ENCODE data around the gene UBE2J2. TPM values are rescaled to one million over a fixed set of nuclear protein-coding genes. Genes with fewer than 3 reads are reported as not detected.

The UBE2J2 gene
- total RNA-seq = 100 to 1,000 TPM; 133 to 139 TPM
- polyA plus RNA-seq (ENCODE audit: insufficient read depth, low read depth, low replicate concordance) = 203 TPM
- long read RNA-seq, donor 1, transcript UBE2J2-202 (7 exons, 1,733 nt) = major isoform, 18 of 38 reads
- long read RNA-seq, donor 1, partial matches to known transcripts = 14 of 38 reads
- long read RNA-seq, donor 1, other reads (novel, unspliced or antisense) = 0 of 38 reads
- long read RNA-seq, donor 2, transcript UBE2J2-202 (7 exons, 1,733 nt) = major isoform, 9 of 18 reads
- long read RNA-seq, donor 2, partial matches to known transcripts = 0 of 18 reads
- long read RNA-seq, donor 2, other reads (novel, unspliced or antisense) = 0 of 18 reads

DNA sequence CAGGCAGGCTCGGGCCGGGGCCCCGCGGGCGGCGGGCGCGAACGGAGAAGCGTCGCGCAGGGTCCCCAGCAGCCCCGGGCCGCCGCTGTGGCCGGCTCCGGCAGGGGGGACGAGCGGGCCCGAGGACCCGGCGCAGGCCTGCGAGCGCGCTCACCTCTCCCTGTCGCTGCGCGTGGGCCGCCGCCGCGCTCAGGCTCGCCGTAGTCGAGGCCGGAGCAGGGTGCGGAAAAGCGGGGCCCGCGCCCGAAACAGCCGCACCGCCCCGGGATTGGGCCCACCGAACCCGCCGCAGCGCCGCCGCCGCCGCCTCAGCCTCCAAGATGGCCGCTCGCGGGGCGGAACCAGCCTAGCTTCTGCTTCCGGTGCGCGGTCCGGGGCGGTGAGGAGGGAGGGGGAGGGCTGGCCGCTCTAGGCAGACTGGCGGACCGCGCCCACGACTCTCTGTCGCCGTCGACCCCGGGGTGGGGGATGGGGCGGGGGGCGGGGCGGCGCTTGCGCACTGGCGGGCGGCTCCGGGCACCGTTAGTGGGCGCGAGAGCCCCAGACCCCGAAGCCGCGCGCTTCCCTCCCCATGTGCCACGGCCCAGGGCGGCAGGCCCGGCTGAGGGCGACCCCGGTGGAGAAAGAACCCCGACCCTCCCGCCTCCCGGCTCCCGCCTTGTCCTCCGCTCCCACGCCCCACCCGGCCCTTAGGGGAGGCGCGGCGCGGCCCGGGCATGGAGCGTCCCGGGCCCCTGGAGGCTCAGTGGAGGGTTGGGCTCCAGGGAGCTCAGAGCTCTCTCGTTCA is at the start of gene UBE2J2:
Gene UBE2J2, minus strand, starts transcription at position 343 of the 787 bp plus-strand sequence. CDS start 5,862 bp downstream, outside the sequence.
- Histone ChIP-seq H3K9me3 (no peaks in the 10 kb centered on the region), H3K4me3 (peak within 1 kb of the TSS; percentile 93 to 100), H3K36me3 (ENCODE audit: low read depth, missing control alignments) (no peaks in the 10 kb centered on the region), H3K27ac (peak within 1 kb of the TSS; percentile 84), H3K4me1 (peaks cover 36% of the 10 kb centered on the region), H3K27me3 (no peaks in the 10 kb centered on the region)
- peak; percentile 96 for DNase-seq
- WGBS, 2 donors = 0 to 1% methylated on average over 2 to 61 of the region's 105 CpGs
- intact Hi-C loops (cut with DNase I; ENCODE audit: low total_unique reads) = no loop called here
- TF ChIP-seq, protein P1, sequence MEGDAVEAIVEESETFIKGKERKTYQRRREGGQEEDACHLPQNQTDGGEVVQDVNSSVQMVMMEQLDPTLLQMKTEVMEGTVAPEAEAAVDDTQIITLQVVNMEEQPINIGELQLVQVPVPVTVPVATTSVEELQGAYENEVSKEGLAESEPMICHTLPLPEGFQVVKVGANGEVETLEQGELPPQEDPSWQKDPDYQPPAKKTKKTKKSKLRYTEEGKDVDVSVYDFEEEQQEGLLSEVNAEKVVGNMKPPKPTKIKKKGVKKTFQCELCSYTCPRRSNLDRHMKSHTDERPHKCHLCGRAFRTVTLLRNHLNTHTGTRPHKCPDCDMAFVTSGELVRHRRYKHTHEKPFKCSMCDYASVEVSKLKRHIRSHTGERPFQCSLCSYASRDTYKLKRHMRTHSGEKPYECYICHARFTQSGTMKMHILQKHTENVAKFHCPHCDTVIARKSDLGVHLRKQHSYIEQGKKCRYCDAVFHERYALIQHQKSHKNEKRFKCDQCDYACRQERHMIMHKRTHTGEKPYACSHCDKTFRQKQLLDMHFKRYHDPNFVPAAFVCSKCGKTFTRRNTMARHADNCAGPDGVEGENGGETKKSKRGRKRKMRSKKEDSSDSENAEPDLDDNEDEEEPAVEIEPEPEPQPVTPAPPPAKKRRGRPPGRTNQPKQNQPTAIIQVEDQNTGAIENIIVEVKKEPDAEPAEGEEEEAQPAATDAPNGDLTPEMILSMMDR (IDR thresholded peaks at IDR 0.05) = no peak
- TF ChIP-seq POLR2A (IDR thresholded peaks at IDR 0.05) = peak; percentile 45

DNA sequence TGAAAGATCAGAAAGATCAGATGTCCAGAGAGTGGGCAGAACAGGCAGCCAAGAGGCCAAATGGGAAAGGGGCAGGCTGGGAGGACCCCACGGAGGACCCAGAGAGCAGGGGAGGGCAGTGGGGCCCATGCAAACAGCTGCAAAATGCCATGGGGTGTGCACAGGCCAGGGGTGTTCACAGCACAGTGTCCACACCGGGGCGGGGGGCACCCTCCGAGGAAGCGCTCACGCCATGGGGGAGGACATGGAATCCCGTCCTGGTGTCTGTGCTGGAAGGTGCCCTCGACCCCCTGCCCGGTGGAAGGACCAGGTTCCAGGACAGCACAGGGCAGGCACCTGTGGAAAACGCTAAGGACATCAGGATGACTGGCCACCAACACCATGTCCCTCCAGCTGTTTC is 49.3 kb upstream of the UBE2J2 start:
- intact Hi-C loops (cut with DNase I; ENCODE audit: low total_unique reads) = no loop called here
- Histone ChIP-seq H3K4me1 (peaks cover 30% of the 10 kb centered on the region), H3K9me3 (no peaks in the 10 kb centered on the region), H3K27me3 (no peaks in the 10 kb centered on the region), H3K4me3 (no peak overlapping the region), H3K36me3 (ENCODE audit: low read depth, missing control alignments) (no peaks in the 10 kb centered on the region), H3K27ac (no peak overlapping the region)
- TF ChIP-seq POLR2A (IDR thresholded peaks at IDR 0.05) = no peak
- TF ChIP-seq, protein P1 (IDR thresholded peaks at IDR 0.05) = no peak
- no peak for DNase-seq
- WGBS, 2 donors = 59 to 69% methylated on average over 2 to 10 of the region's 10 CpGs

DNA sequence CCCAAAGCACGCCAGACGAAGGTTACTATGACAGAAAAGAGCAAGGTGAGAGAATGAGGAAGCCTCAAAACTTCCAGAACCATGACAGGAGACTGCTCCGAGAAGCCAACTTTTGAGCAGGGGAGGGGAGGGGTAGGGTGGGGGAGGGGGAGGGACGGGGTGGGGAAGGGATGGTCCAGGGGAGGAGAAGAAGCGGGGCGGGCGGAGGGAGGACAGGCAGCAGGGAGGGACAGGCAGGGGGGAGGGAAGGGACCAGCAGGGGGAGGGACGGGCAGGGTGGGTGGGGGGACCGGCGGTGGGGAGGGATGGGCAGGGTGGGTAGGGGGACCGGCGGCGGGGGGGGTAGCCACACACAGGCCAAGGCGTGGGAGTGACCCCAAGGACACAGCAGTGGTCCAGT is 48.8 kb upstream of the UBE2J2 start:
- intact Hi-C loops (cut with DNase I; ENCODE audit: low total_unique reads) = no loop called here
- 42 to 78% methylated on average over 6 to 10 of the region's 14 CpGs for WGBS, 2 donors
- TF ChIP-seq, protein P1 (IDR thresholded peaks at IDR 0.05) = no peak
- no peak for TF ChIP-seq POLR2A (IDR thresholded peaks at IDR 0.05)
- Histone ChIP-seq H3K27me3 (no peaks in the 10 kb centered on the region), H3K4me1 (peaks cover 32% of the 10 kb centered on the region), H3K27ac (no peak overlapping the region), H3K36me3 (ENCODE audit: low read depth, missing control alignments) (no peaks in the 10 kb centered on the region), H3K4me3 (no peak overlapping the region), H3K9me3 (no peaks in the 10 kb centered on the region)
- DNase-seq = no peak

DNA sequence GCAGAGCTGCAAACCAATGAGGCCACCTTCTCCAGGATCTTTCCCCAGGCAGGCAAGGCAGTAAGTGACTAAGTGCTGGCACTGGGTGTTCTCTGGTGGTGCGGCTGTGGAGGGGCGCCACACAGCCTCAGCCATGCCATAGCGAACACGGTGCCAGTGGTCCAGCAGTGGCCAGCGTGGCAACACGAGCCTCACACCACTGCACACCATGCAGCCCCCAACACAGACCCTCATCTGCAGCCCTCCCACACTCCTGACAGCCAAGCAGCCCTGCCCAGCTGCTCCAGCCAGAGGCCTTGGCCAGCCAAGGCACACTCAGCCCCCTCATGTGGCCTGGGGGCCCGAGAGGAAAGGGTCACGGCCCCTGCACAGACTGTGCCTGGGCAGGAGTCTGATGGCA is 47.8 kb upstream of the UBE2J2 start:
- intact Hi-C loops (cut with DNase I; ENCODE audit: low total_unique reads) = no loop called here
- no peaks in the 10 kb centered on the region for H3K36me3 ChIP-seq (ENCODE audit: low read depth, missing control alignments)
- no peak for DNase-seq
- no peak overlapping the region for H3K27ac ChIP-seq
- no peaks in the 10 kb centered on the region for H3K27me3 ChIP-seq
- TF ChIP-seq, protein P1 (IDR thresholded peaks at IDR 0.05) = no peak
- TF ChIP-seq POLR2A (IDR thresholded peaks at IDR 0.05) = no peak
- no peak overlapping the region for H3K4me3 ChIP-seq
- peaks cover 32% of the 10 kb centered on the region for H3K4me1 ChIP-seq
- no peaks in the 10 kb centered on the region for H3K9me3 ChIP-seq
- WGBS, 2 donors = 56 to 73% methylated on average over 2 to 5 of the region's 8 CpGs

Measured in testis (tissue), 5 donors.